K562 (cell line): Measurements from ENCODE around the gene GFOD2. TPM values are rescaled to one million over a fixed set of nuclear protein-coding genes. Genes with fewer than 3 reads are reported as not detected.

Experiments used
- ATAC-seq: fragments of 200-7000 bp; cut with Tn5 transposase; 3 replicates; pipeline ENCODE4 v1.9.1; 2020; ENCODE audit warnings: moderate library complexity
- BruUV-seq: library from RNA; stranded (reverse); fragments of 400-500 nt; replicated peaks from 2 replicates; lab custom pipeline; 2021; lab: Mats Ljungman, UMichigan
- CTCF ChIA-PET: fragments of 300-600 bp; formaldehyde crosslinking; extraction: SDS; loops from one replicate; lab custom pipeline; 2021; ENCODE audit warnings: low intra/inter-chr PET ratio; lab: Yijun Ruan, JAX
- POLR2A ChIA-PET: fragments of 300-600, 350-650 bp; sonication (Branson Sonifier 250); formaldehyde crosslinking; extraction: SDS; loops from one replicate; lab custom pipeline; 2021; ENCODE audit warnings: antibody characterized with exemption, inconsistent platforms; lab: Yijun Ruan, JAX
- DNase-seq, 4 experiments: peaks; one replicate each; pipeline versions ENCODE4 v3.0.0 to v3.0.0-alpha.2; 2011 to 2018; ENCODE audit warnings: low spot score in 3 of 4, mixed read lengths in 3 of 4; ENCODE audit errors: extremely low read depth in 1 of 4
- FAIRE-seq: peaks from 2 replicates; lab custom pipeline; 2011; peaks lifted over from hg19 to GRCh38; lab: Jason Lieb, UNC
- H2AFZ ChIP-seq: 2 replicates; pipeline ENCODE4 v1.6.0; 2011; ENCODE audit warnings: low read depth, low read length, control low read depth, inconsistent platforms
- H3K27ac ChIP-seq: fragments of 200-600 bp; 3 replicates; pipeline ENCODE4 v1.8.0; 2011; ENCODE audit warnings: low read depth, mild to moderate bottlenecking, control low read depth, inconsistent platforms, low read length, moderate library complexity, mixed read lengths; ENCODE audit errors: extremely low read depth
- H3K27me3 ChIP-seq, 2 experiments: fragments of 300-600 bp in 1 of 2; 2 replicates in 1 of 2; 3 replicates in 1 of 2; pipeline versions ENCODE4 v1.6.0 to v1.8.0; 2011; ENCODE audit warnings: inconsistent platforms in 2 of 2, low read length in 2 of 2, mild to moderate bottlenecking in 1 of 2, mixed read lengths in 1 of 2, moderate library complexity in 1 of 2; ENCODE audit not compliant: control insufficient read depth in 2 of 2, insufficient read depth in 2 of 2
- H3K36me3 ChIP-seq: fragments of 300-600 bp; 3 replicates; pipeline ENCODE4 v1.8.0; 2011; ENCODE audit warnings: mild to moderate bottlenecking, low read length, inconsistent platforms; ENCODE audit not compliant: control insufficient read depth, insufficient read depth
- H3K4me1 ChIP-seq, 2 experiments: fragments of 200-600 bp in 1 of 2; replicated peaks in 1 of 2; 2 replicates in 1 of 2; 3 replicates in 1 of 2; pipeline versions ENCODE4 v1.5.1 to v1.8.0; 2011; ENCODE audit warnings: inconsistent platforms in 2 of 2, low read length in 2 of 2, mild to moderate bottlenecking in 1 of 2, mixed read lengths in 1 of 2, moderate library complexity in 1 of 2; ENCODE audit not compliant: control insufficient read depth in 2 of 2, insufficient read depth in 2 of 2
- H3K4me2 ChIP-seq: 2 replicates; pipeline ENCODE4 v1.6.1; 2011; ENCODE audit warnings: low read length, control low read depth, inconsistent platforms, mixed read lengths; ENCODE audit not compliant: insufficient read depth
- H3K4me3 ChIP-seq: fragments of 200-600 bp; sonication (generic), shearing (Covaris generic); 2 replicates; pipeline ENCODE4 v1.5.1; 2016; ENCODE audit warnings: control low read depth, inconsistent platforms
- H3K79me2 ChIP-seq: fragments of 200-600 bp; 3 replicates; pipeline ENCODE4 v1.8.0; 2011; ENCODE audit warnings: low read length, inconsistent platforms; ENCODE audit not compliant: control insufficient read depth, insufficient read depth
- H3K9ac ChIP-seq, 2 experiments: 2 replicates each; pipeline versions ENCODE4 v1.6.0 to v1.6.1; 2011; ENCODE audit warnings: low read depth in 2 of 2, low read length in 2 of 2, control low read depth in 1 of 2, inconsistent platforms in 1 of 2, mild to moderate bottlenecking in 1 of 2, mixed read lengths in 1 of 2; ENCODE audit not compliant: insufficient read depth in 1 of 2
- H3K9me1 ChIP-seq: one replicate; pipeline ENCODE4 v1.6.0; 2011; ENCODE audit warnings: inconsistent platforms, mild to moderate bottlenecking, low read length, moderate library complexity; ENCODE audit not compliant: control insufficient read depth, insufficient read depth
- H3K9me3 ChIP-seq: replicated peaks from 2 replicates; pipeline ENCODE4 v1.5.1; 2011; ENCODE audit warnings: low read depth, low read length, inconsistent platforms; ENCODE audit not compliant: control insufficient read depth, insufficient read depth
- H4K20me1 ChIP-seq: replicated peaks from 2 replicates; pipeline ENCODE4 v1.6.1; 2011; ENCODE audit warnings: low read length, inconsistent platforms, mixed read lengths; ENCODE audit not compliant: control insufficient read depth, insufficient read depth
- ETV5 ChIP-seq: sonication (generic); formaldehyde crosslinking; IDR thresholded peaks from 2 replicates; pipeline ENCODE4 v1.4.0; 2020; ENCODE audit warnings: low read depth, mild to moderate bottlenecking, missing genetic modification reagents
- LARP7 ChIP-seq: fragments of 450-650 bp; IDR thresholded peaks from 2 replicates; pipeline ENCODE4 v1.6.1; 2016
- NFE2L1 ChIP-seq: fragments of 450-650 bp; IDR thresholded peaks from 2 replicates; pipeline ENCODE4 v1.6.1; 2016; ENCODE audit warnings: missing genetic modification characterization, low read depth, mild to moderate bottlenecking, missing compliant biosample characterization, moderate library complexity, borderline replicate concordance
- POLR2G ChIP-seq: fragments of 200-400 bp; formaldehyde crosslinking; IDR thresholded peaks from 2 replicates; pipeline ENCODE4 v1.6.1; 2017; ENCODE audit warnings: low read depth, mild to moderate bottlenecking, antibody characterized with exemption, low read length, moderate library complexity
- RBFOX2 ChIP-seq: fragments of 200-400 bp; formaldehyde crosslinking; IDR thresholded peaks from 2 replicates; pipeline ENCODE4 v1.6.1; 2017; ENCODE audit warnings: low read depth, mild to moderate bottlenecking, low read length, moderate library complexity
- ZNF584 ChIP-seq: fragments of 200-800 bp; sonication (Bioruptor generic); IDR thresholded peaks from 2 replicates; pipeline ENCODE4 v1.6.1; 2016; ENCODE audit warnings: low read depth, mild to moderate bottlenecking, missing genetic modification characterization, missing compliant biosample characterization
- WGBS: fragments of 100-300 bp; shearing (Covaris generic); methylation state at CpG from one replicate; pipeline ENCODE4 v1.1.6; 2016; ENCODE audit warnings: low coverage, mixed read lengths; ENCODE audit not compliant: insufficient coverage; ENCODE audit errors: missing lambda C conversion rate; 5-methylcytosine and 5-hydroxymethylcytosine counted together
- in situ Hi-C: fragments of 300-500 bp; cut with MboI; formaldehyde crosslinking; loops from 4 replicates; pipeline ENCODE4 v1.15.0; 2018; ENCODE audit warnings: inconsistent platforms, mixed read lengths
- intact Hi-C: fragments of 100-400 bp; cut with micrococcal nuclease; formaldehyde crosslinking; loops from 2 replicates; pipeline ENCODE4 v1.14.2; 2022
- polyA plus RNA-seq, 8 experiments: library from polyadenylated mRNA; depleted of rRNA in 4 of 8; stranded (reverse) in 5 of 8; unstranded in 3 of 8; fragments of >200 nt; fragmentation: Nextera tagmentation in 2 of 8; fragmentation: Illumina TruSeq in 1 of 8; extraction: Ambion mirVana in 2 of 8; extraction: Trizol in 1 of 8; gene quantifications; 2 replicates each; pipeline versions ENCODE4 v1.2.1 to v1.2.3, GENCODE V29; 2011 to 2014; ENCODE audit warnings: inconsistent platforms in 1 of 8, missing spikeins in 1 of 8
- total RNA-seq, 7 experiments: library from RNA; depleted of rRNA in 6 of 7; stranded (reverse); fragments of >200 nt in 6 of 7; fragmentation: Illumina TruSeq in 2 of 7; extraction: Trizol in 2 of 7; gene quantifications; 2 replicates each; pipeline versions ENCODE4 v1.2.1 to v1.2.3, GENCODE V29; 2011 to 2021; ENCODE audit warnings: low replicate concordance in 1 of 7
- TF ChIP-seq, protein P1 (sequence below): fragments of 250-450 bp; sonication (Bioruptor Pico); IDR thresholded peaks from 2 replicates; pipeline ENCODE4 v1.8.0; 2021; ENCODE audit warnings: borderline replicate concordance, mild to moderate bottlenecking, moderate library complexity; ENCODE audit not compliant: poor library complexity, severe bottlenecking
- TF ChIP-seq, protein P2 (sequence below): fragments of 450-650 bp; formaldehyde crosslinking; IDR thresholded peaks from 2 replicates; pipeline ENCODE4 v1.4.0; 2022; ENCODE audit warnings: missing genetic modification characterization
- TF ChIP-seq, protein P3 (sequence below): IDR thresholded peaks from 2 replicates; pipeline ENCODE4 v1.6.1; 2011; ENCODE audit warnings: borderline replicate concordance, low read depth, mild to moderate bottlenecking, moderate library complexity, low read length; ENCODE audit not compliant: insufficient read depth, poor library complexity, severe bottlenecking
- TF ChIP-seq, protein P4 (sequence below): sonication (generic); formaldehyde crosslinking; IDR thresholded peaks from 2 replicates; pipeline ENCODE4 v1.9.0; 2022; ENCODE audit warnings: mild to moderate bottlenecking, missing genetic modification reagents

GFOD2 gene
- total and polyA plus RNA-seq, 9 of the 15 experiments (the other 6 are each of a cell fraction or from before 2014, with no cell fraction given) = 1.9 to 15.8 (median 11.1) TPM

DNA sequence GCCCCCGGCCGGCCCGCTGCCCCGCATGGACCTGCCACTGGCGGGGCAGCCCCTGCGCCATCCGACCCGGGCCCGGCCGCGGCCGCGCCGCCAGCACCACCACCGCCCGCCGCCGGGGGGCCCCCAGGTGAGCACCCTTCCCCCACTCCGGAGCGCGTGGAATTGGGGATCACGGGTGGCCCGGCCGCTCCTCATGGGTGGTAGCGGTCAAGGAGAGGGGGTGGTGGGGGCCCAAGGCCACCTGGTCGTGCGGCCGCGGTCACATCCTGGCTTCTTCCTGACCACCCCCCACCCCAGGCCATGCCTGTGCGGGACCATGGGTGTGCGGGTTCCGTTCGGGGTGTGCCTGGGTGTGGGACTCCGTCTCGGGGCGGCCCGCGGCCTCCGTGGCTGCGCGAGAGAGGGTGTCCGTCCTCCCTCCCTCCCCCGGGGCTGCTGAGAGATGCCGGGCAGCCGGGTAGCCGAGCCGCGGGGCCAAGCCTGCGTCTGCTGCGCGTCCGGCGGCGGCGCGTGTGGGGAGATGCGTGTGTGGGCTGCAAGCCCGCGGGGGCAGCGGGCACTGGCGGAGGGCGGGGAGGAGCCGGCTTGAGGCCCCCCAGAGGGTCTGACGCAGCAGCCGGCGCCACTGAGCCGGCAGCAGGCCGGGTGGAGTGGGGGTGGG lies 65.9 kb downstream of the GFOD2 start:
- peaks cover 0 to 49% of the 10 kb centered on the region in 2 experiments; a peak in 4 of 5 replicates for H3K4me1 ChIP-seq
- POLR2A ChIA-PET = no interaction called here
- H4K20me1 ChIP-seq = 0 out of 2 replicates have a peak, but pooled peaks cover 13% of the 10 kb centered on the region
- H3K9ac ChIP-seq = peak overlapping the region in 1 of 2 experiments; percentile 81; a peak in 2 of 4 replicates
- no peaks in the 10 kb centered on the region for H3K9me1 ChIP-seq
- H3K4me2 ChIP-seq = peak overlapping the region; percentile 25; the same call in 1 of the 2 replicates
- no peaks in the 10 kb centered on the region for H3K79me2 ChIP-seq
- peak in 2 of 4 experiments; percentile 72 to 76 for DNase-seq
- peaks cover 9% of the 10 kb centered on the region; the same call in 2 of the 3 replicates for H3K36me3 ChIP-seq
- peak; percentile 66 for ATAC-seq
- peak overlapping the region; percentile 29 for H3K4me3 ChIP-seq
- intact Hi-C loops (no loop called here), in situ Hi-C loops (no loop called here)
- no peak overlapping the region for H3K27ac ChIP-seq
- CTCF ChIA-PET = interaction anchor here (1.5 kb wide), 1 partner anchor 132 kb away, joined by 3 read pairs; no protein-coding TSS in a partner anchor
- no TSS peak for BruUV-seq
- H2AFZ ChIP-seq = no peak overlapping the region
- no peak for FAIRE-seq
- H3K27me3 ChIP-seq = peaks cover 8 to 53% of the 10 kb centered on the region in 2 experiments; a peak in 4 of 5 replicates
- no peaks in the 10 kb centered on the region for H3K9me3 ChIP-seq
- 3% methylated on average over 22 of the region's 68 CpGs for WGBS
- TF ChIP-seq, protein P1, sequence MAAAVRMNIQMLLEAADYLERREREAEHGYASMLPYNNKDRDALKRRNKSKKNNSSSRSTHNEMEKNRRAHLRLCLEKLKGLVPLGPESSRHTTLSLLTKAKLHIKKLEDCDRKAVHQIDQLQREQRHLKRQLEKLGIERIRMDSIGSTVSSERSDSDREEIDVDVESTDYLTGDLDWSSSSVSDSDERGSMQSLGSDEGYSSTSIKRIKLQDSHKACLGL = no peak
- TF ChIP-seq, protein P2, sequence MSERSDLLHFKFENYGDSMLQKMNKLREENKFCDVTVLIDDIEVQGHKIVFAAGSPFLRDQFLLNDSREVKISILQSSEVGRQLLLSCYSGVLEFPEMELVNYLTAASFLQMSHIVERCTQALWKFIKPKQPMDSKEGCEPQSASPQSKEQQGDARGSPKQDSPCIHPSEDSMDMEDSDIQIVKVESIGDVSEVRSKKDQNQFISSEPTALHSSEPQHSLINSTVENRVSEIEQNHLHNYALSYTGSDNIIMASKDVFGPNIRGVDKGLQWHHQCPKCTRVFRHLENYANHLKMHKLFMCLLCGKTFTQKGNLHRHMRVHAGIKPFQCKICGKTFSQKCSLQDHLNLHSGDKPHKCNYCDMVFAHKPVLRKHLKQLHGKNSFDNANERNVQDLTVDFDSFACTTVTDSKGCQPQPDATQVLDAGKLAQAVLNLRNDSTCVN (CRISPR knock-in tag) = no peak
- TF ChIP-seq NFE2L1 (tag) (no peak), LARP7 (no peak), POLR2G (peak; percentile 52), ZNF584 (CRISPR knock-in tag) (peak; percentile 23; the same call in 1 of the 2 replicates), ETV5 (CRISPR knock-in tag) (no peak), RBFOX2 (no peak)
- TF ChIP-seq, protein P3, sequence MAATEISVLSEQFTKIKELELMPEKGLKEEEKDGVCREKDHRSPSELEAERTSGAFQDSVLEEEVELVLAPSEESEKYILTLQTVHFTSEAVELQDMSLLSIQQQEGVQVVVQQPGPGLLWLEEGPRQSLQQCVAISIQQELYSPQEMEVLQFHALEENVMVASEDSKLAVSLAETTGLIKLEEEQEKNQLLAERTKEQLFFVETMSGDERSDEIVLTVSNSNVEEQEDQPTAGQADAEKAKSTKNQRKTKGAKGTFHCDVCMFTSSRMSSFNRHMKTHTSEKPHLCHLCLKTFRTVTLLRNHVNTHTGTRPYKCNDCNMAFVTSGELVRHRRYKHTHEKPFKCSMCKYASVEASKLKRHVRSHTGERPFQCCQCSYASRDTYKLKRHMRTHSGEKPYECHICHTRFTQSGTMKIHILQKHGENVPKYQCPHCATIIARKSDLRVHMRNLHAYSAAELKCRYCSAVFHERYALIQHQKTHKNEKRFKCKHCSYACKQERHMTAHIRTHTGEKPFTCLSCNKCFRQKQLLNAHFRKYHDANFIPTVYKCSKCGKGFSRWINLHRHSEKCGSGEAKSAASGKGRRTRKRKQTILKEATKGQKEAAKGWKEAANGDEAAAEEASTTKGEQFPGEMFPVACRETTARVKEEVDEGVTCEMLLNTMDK = peak; percentile 14
- TF ChIP-seq, protein P4, sequence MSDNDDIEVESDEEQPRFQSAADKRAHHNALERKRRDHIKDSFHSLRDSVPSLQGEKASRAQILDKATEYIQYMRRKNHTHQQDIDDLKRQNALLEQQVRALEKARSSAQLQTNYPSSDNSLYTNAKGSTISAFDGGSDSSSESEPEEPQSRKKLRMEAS (CRISPR knock-in tag) = peak; percentile 38; the same call in 1 of the 2 replicates
